CD4-positive, alpha-beta T cell treated with Interleukin-21 for 1 hour (primary cell): ENCODE results near the gene P2RY10.
A peak's percentile ranks its signal among the peaks of the same experiment; 100 is the strongest.
"Not testable (repeated sequence)": the region's sequence is repeated elsewhere in the genome, so short reads cannot be mapped to it uniquely, and the experiment has no call there.

Experiments used
- DNase-seq: peaks from one replicate; pipeline ENCODE4 v3.0.0-alpha.2; 2020

The P2RY10 gene

GRCh38 chrX:78945186-78945912 lies at the start of gene P2RY10:
Gene P2RY10, plus strand, starts transcription at chrX:78945391. Its CDS starts 15,130 bp downstream, at chrX:78960521.
- DNase-seq: peak; percentile 75

- no peak for DNase-seq
These were observed 22.4 kb upstream of the P2RY10 start for GRCh38 chrX:78922754-78923153.

DNA sequence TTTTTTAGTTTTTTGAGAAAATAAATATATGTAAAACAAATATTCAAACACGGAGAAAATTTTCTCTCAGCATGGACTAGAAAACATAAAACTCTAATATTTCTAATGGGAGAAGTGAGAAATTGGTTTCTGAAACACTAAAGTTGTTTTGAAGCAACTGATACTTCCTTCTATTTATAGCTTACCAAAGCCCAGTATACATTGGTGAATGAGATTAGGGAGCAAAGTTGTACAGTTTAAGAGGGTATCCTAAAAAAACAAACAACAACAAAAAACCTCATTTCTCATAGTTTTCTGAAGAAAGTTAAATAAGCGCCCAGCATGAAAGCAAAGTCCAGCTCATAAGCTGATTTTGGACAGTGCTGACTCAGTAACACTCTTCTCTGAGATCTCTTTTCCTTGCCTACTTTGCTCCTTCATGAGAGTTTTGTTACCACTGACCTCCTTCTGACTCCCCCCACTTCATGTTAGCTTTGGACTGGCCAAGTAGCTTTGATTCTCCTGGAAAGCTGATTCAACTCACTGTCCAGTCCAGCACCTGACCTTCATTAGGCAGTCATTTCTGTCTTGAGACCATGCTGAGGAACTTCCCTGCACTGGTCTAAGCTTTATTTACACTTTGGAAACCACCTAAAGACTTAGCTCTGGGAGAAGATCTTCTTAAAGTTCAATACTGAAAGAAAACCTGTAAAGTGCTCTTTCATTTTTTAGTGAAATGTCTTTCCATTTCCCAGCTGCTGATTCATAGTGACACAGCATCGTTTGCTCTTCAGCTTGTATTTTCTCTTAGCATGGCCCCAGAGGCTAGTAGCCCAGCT lies 21.8 kb upstream of the P2RY10 start:
- DNase-seq: no peak

DNA sequence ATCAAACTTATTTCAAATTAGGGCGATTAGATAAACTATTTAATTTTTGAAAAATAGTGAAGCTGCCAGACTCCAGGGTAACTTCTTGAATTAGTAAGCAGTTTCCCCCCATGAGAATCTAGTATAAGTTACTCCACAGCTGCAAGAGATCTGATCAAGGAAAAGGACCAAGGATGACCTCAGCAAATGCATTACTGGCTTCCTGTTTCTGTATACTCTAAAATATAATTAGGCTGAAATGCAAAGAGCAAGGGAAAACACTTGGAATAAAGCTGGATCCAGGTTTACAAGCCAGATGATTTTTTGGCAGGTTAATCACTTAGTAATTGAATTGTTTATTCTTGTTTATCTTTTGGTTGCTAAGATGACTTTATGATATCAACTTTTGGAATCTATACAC lies 13.4 kb upstream of the P2RY10 start:
- no peak for DNase-seq

DNA sequence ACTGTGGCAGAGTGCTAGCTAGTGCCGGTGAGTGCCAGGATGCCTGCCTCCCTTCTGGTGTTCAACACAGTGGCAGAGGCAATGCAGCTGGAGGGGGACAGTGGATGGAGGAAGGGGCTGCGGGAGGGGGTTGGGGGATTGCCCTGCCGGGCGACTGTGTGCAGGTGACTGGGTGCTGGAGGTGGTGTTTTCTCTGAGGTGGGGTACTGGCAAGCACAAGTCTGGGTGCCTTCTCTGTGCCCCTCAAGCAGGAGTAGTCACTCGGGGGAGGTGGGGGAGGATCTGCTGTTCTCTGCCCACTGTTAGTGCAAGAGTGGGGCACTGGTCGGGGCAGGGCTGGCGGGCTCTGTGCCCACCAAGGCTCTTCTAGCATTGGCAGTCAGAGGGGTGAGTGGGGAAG lies 10.3 kb upstream of the P2RY10 start:
- no peak for DNase-seq

- no peak for DNase-seq
These were observed 840 bp upstream of the P2RY10 start for GRCh38 chrX:78944351-78944750.

GRCh38 chrX:78946178-78946931 lies 1.2 kb downstream of the P2RY10 start:
- DNase-seq: no peak

GRCh38 chrX:78950009-78950835 lies 5.0 kb downstream of the P2RY10 start:
- no peak for DNase-seq

- no peak for DNase-seq
These were observed 12.0 kb downstream of the P2RY10 start for GRCh38 chrX:78957049-78957767.

DNA sequence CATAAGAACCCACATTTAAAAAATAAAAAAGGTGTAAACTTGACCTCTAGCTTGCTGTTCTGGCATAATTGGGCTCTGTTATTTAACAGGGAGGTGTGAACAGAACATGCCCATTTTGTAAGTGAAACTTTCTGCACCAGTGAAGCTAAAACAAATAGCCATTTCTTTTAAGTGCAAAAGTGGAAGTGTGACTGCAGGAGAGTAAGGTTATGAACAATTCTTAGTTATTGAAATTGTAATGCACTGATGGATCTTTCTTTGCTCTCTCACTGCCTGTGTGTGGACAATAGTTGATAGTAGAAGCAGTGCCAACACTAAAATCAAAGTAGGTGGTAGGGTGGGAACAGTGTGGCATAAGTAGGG lies 12.6 kb downstream of the P2RY10 start:
- DNase-seq: no peak

GRCh38 chrX:78958419-78959116 lies 13.4 kb downstream of the P2RY10 start:
- peak; percentile 34 for DNase-seq

- no peak for DNase-seq
These were observed 15.7 kb downstream of the P2RY10 start for GRCh38 chrX:78960888-78961287.

- no peak for DNase-seq
These were observed 19.4 kb downstream of the P2RY10 start for GRCh38 chrX:78964598-78964997.

- no peak for DNase-seq
These were observed 34.7 kb downstream of the P2RY10 start for GRCh38 chrX:78979789-78980464.

DNA sequence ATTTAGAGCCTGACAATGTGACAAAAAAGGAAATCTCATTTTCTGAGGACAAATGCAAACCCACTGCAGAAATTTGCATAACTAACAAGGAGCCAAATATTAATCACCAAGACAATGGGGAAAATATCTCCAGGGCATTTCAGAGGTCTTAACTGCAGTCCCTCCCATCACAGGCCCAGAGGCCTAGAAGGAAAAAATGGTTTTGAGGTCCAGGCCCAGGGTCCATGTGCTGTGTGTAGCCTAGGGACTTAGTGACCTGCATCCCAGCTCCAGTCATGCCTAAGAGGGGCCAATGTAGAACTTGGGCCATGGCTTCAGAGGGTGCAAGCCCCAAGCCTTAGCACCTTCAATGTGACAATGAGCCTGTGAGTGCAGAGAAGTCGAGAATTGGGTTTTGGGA lies 44.2 kb downstream of the P2RY10 start:
- no peak for DNase-seq

GRCh38 chrX:78997870-78998558 lies 52.8 kb downstream of the P2RY10 start:
- DNase-seq: peak; percentile 35

DNA sequence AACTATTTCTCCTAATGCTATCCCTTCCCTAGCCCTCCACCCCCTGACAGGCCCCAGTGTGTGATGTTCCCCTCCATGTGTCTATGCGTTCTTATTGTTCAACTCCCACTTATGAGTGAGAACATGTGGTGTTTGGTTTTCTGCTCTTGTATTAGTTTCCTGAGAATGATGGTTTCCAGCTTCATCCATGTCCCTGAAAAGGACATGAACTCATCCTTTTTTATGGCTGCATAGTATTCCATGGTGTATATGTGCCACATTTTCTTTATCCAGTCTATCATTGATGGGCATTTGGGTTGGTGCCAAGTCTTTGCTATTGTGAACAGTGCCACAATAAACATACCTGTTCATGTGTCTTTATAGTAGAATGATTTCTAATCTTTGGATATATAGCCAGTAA lies 62.3 kb downstream of the P2RY10 start:
- DNase-seq: not testable (repeated sequence)
